ENCODE data around the gene CATSPERB. TPM values are rescaled to one million over a fixed set of nuclear protein-coding genes. Genes with fewer than 3 reads are reported as not detected.
"Not testable (repeated sequence)": the region's sequence is repeated elsewhere in the genome, so short reads cannot be mapped to it uniquely, and the experiment has no call there.

The CATSPERB gene
- total RNA-seq, 1 donor from 2014 or later = 0.99 TPM

DNA sequence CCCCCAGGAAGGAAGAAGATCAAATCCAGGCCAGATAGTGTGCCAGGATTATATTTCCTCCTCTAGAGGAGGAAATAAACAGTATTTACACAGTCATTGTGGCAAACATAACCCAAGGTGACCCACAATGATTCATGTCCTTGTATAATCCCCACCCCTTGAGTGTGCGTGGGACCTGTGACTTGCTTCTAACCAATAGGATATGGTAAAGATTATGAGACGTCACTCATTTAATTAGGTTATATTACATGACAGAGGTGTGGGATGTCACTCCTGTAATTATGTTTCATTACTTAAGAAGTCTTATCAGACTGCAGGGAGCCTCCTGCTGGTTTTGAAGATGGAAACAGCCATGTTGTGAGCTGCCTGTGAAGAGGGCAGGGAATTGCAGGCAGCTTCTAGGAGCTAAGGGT lies 12.2 kb upstream of the CATSPERB start:
- TF ChIP-seq, protein P1, sequence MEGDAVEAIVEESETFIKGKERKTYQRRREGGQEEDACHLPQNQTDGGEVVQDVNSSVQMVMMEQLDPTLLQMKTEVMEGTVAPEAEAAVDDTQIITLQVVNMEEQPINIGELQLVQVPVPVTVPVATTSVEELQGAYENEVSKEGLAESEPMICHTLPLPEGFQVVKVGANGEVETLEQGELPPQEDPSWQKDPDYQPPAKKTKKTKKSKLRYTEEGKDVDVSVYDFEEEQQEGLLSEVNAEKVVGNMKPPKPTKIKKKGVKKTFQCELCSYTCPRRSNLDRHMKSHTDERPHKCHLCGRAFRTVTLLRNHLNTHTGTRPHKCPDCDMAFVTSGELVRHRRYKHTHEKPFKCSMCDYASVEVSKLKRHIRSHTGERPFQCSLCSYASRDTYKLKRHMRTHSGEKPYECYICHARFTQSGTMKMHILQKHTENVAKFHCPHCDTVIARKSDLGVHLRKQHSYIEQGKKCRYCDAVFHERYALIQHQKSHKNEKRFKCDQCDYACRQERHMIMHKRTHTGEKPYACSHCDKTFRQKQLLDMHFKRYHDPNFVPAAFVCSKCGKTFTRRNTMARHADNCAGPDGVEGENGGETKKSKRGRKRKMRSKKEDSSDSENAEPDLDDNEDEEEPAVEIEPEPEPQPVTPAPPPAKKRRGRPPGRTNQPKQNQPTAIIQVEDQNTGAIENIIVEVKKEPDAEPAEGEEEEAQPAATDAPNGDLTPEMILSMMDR (IDR thresholded peaks at IDR 0.05) = no peak
- Mint-ChIP-seq H3K27me3 (ENCODE audit: low read depth) (peaks cover 23% of the 10 kb centered on the region), H3K9me3 (ENCODE audit: low read depth) (peaks cover 3% of the 10 kb centered on the region), H3K36me3 (ENCODE audit: low read depth) (peaks cover 2% of the 10 kb centered on the region), H3K27ac (ENCODE audit: unreplicated experiment) (no peak overlapping the region), H3K4me3 (ENCODE audit: unreplicated experiment) (no peak overlapping the region), H3K4me1 (ENCODE audit: low read depth) (no peaks in the 10 kb centered on the region)
- DNase-seq (ENCODE audit: low spot score) = no peak

DNA sequence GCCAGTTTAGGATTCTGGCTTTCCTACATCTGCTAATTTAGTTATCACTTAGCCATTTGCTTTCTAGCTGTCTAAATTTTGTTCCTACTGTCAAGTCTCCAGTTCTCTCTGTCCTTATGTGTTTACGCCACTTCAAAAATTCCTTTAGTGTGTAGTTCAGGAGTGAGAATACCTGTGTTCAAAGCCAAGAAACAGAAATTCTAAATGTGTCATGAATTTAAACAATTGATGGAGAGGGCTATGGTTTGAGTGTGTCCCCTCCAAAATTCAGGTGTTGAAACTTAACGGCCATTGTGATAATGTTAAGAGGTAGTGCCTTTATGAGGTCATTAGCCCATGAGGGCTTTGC lies 11.4 kb upstream of the CATSPERB start:
- no peak overlapping the region for H3K27ac Mint-ChIP-seq (ENCODE audit: unreplicated experiment)
- peaks cover 23% of the 10 kb centered on the region for H3K27me3 Mint-ChIP-seq (ENCODE audit: low read depth)
- no peaks in the 10 kb centered on the region for H3K36me3 Mint-ChIP-seq (ENCODE audit: low read depth)
- TF ChIP-seq, protein P1 (IDR thresholded peaks at IDR 0.05) = no peak
- H3K9me3 Mint-ChIP-seq (ENCODE audit: low read depth) = no peaks in the 10 kb centered on the region
- no peaks in the 10 kb centered on the region for H3K4me1 Mint-ChIP-seq (ENCODE audit: low read depth)
- DNase-seq (ENCODE audit: low spot score) = no peak
- H3K4me3 Mint-ChIP-seq (ENCODE audit: unreplicated experiment) = no peak overlapping the region

DNA sequence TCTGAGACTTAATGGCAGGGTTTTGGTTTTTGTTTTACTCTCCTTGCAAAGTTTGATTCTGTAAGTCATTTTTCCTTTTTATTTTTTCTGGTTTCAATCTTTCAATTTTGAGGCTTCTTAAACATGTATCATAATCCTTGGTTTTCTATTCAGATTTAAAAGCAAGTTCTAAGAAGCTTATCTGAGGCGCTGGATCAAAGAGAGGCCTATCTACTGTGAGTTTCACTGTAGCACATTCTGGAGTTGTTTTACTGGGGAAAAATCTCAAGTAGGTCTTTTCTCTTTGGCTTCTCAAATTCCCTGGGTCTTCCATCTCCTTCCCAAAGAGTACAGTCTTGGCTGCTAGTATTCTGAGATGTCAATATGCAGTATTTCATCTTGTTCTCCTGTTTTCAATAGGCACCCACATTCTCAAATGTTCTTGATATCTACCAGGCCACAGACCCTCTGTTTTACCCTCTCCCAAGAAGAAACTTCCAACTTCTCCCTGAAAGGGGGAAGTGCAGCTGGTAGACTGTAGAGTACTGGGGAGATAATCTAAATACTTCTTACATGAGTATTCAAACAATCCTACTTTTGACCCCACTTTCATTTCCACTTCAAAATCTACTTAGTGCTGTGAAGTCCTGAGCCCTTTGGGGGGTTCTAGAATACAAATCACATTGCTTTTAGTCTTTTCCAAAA lies 10.9 kb upstream of the CATSPERB start:
- no peak overlapping the region for H3K27ac Mint-ChIP-seq (ENCODE audit: unreplicated experiment)
- H3K36me3 Mint-ChIP-seq (ENCODE audit: low read depth) = no peaks in the 10 kb centered on the region
- peaks cover 22% of the 10 kb centered on the region for H3K27me3 Mint-ChIP-seq (ENCODE audit: low read depth)
- peaks cover 4% of the 10 kb centered on the region for H3K4me1 Mint-ChIP-seq (ENCODE audit: low read depth)
- DNase-seq (ENCODE audit: low spot score) = no peak
- no peak overlapping the region for H3K4me3 Mint-ChIP-seq (ENCODE audit: unreplicated experiment)
- TF ChIP-seq, protein P1 (IDR thresholded peaks at IDR 0.05) = no peak
- no peaks in the 10 kb centered on the region for H3K9me3 Mint-ChIP-seq (ENCODE audit: low read depth)

DNA sequence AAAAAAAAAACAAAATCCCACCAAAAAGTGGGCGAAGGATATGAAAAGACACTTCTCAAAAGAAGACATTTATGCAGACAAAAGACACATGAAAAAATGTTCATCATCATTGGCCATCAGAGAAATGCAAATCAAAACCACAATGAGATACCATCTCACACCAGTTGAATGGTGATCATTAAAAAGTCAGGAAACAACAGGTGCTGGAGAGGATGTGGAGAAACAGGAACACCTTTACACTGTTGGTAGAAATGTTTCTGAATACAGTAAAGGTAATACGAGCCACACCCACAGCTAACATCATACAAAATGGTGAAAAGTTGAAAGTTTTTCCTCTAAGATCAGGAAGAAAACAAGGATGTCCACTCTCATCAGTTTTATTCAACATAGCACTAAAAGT lies 8.0 kb upstream of the CATSPERB start:
- not testable (repeated sequence) for H3K4me1 Mint-ChIP-seq (ENCODE audit: low read depth); H3K36me3 Mint-ChIP-seq (ENCODE audit: low read depth); H3K4me3 Mint-ChIP-seq (ENCODE audit: unreplicated experiment); H3K27ac Mint-ChIP-seq (ENCODE audit: unreplicated experiment); DNase-seq (ENCODE audit: low spot score); H3K9me3 Mint-ChIP-seq (ENCODE audit: low read depth)
- peaks cover 16% of the 10 kb centered on the region for H3K27me3 Mint-ChIP-seq (ENCODE audit: low read depth)

DNA sequence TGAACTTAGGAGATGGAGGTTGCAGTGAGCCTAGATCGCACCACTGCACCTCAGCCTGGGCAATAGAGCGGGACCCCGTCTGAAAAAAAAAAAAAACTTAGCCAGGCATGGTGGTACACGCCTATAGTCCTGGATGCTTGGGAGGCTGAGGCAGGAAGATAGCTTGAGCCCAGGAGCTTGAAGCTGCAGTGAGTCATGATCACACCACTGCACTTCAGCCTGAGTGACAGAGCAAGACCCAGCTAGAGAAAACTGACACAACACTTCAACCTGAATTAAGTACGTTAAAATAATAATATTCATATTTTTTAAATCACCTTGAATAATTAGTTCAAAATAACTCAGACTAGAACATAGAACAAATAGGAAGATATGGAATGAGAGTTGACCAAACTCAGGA lies 5.7 kb upstream of the CATSPERB start:
- TF ChIP-seq, protein P1 (IDR thresholded peaks at IDR 0.05) = no peak
- DNase-seq (ENCODE audit: low spot score) = no peak
- H3K4me3 Mint-ChIP-seq (ENCODE audit: unreplicated experiment) = no peak overlapping the region
- H3K9me3 Mint-ChIP-seq (ENCODE audit: low read depth) = no peaks in the 10 kb centered on the region
- no peaks in the 10 kb centered on the region for H3K36me3 Mint-ChIP-seq (ENCODE audit: low read depth)
- H3K27me3 Mint-ChIP-seq (ENCODE audit: low read depth) = peaks cover 16% of the 10 kb centered on the region
- peaks cover 4% of the 10 kb centered on the region for H3K4me1 Mint-ChIP-seq (ENCODE audit: low read depth)
- H3K27ac Mint-ChIP-seq (ENCODE audit: unreplicated experiment) = no peak overlapping the region

DNA sequence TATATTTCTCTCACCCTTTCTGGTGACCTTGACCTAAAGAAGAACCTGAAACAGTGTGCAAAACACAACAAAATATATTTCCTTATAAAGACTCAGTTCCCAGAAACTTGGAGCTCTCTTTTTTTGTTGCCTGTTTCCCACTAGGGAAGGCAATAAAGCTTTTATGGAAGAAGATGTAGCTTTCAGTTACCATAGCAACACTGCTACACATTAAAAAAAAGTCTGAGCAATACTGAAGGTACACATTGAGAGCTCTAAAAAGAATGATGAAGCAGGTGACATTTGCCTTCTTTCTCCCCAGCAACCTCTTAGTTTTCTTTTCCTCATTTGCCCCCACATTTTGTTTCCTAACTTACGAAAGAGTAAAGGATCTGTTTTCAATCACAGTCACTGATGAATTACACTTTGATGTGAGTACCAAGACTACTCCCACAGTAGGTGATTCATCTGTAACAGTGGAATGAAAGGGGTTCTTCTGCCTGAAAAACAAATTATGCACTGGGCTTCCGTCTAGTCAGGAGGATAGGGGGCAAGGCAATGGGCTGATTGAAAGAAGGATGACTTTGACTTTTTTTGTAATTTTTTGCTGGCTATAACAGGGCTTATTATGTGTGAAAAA lies 1.1 kb upstream of the CATSPERB start:
- peaks cover 14% of the 10 kb centered on the region for H3K27me3 Mint-ChIP-seq (ENCODE audit: low read depth)
- no peak overlapping the region for H3K27ac Mint-ChIP-seq (ENCODE audit: unreplicated experiment)
- H3K4me3 Mint-ChIP-seq (ENCODE audit: unreplicated experiment) = no peak overlapping the region
- H3K36me3 Mint-ChIP-seq (ENCODE audit: low read depth) = no peaks in the 10 kb centered on the region
- TF ChIP-seq, protein P1 (IDR thresholded peaks at IDR 0.05) = no peak
- DNase-seq (ENCODE audit: low spot score) = no peak
- H3K9me3 Mint-ChIP-seq (ENCODE audit: low read depth) = no peaks in the 10 kb centered on the region
- H3K4me1 Mint-ChIP-seq (ENCODE audit: low read depth) = peaks cover 1% of the 10 kb centered on the region
